Suprapubic skin (tissue), 4 donors: ENCODE measurements around the gene RINT1.

Experiments
- POLR2A ChIP-seq, 2 donors: fragments of 450-650 bp; IDR thresholded peaks; one replicate each; pipeline ENCODE4 v1.6.1; 2017; ENCODE audit warnings: antibody characterized with exemption in 2 of 2, mild to moderate bottlenecking in 2 of 2, moderate library complexity in 2 of 2
- POLR2AphosphoS5 ChIP-seq, 3 donors: sonication (generic); formaldehyde crosslinking; IDR thresholded peaks; one replicate each; pipeline ENCODE4 v1.6.1; 2017; ENCODE audit warnings: antibody characterized with exemption in 3 of 3

DNA sequence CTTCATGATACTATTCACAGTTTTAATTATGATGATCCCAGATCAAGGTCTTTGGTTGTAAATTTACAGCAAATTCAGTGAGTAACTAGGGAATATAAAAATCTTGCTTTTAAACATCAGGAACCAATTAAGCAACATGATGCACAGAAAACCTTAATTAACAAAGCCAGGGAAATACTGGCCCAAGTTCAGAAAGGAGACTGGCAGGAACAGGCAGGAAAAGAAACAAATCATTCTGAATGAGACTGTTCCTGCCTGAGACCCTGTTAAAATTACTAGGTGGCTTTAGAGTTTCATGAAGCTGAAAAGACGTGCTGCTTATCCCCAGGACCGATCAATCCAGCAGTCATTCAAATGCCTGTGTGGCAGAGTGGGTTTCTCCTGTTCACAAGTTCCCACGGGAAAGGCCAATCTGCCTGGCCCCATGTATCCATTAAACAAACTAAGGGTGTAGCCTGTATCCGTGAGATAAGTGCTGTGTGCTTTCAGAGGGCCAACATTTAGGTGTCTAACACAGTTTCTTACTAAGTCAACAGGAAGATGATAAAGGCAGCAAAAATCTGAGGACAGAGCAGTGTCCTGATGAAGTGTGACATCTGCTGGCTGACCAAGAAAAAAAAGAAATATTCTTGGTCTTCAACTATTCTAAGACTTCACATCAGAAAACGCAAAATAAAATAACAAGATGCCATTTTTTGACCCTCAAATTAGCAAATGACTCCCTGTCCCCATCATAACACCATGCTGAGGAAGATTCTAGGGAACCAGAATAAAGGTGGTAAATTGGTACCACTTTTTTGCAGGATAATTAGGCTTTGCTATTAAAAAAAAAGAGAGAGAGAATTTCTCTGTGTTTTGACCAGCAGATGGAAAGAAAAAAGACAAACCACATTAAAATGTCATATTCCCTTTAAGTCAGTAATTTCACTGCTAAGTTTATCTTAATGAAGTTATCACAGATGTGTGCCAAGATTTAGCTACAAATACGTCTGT is 44.1 kb upstream of the RINT1 start:
- TF ChIP-seq POLR2A (IDR thresholded peaks at IDR 0.05), result no peak
- no peak for TF ChIP-seq POLR2AphosphoS5 (IDR thresholded peaks at IDR 0.05)
